NCI-H748 (cell line): ENCODE measurements around the gene AHRR.

ENCODE experiments used
- DNase-seq: peaks from one replicate; lab custom pipeline; 2025; ENCODE audit not compliant: unreplicated experiment; lab: John Stamatoyannopoulos, UW

Gene AHRR

DNA sequence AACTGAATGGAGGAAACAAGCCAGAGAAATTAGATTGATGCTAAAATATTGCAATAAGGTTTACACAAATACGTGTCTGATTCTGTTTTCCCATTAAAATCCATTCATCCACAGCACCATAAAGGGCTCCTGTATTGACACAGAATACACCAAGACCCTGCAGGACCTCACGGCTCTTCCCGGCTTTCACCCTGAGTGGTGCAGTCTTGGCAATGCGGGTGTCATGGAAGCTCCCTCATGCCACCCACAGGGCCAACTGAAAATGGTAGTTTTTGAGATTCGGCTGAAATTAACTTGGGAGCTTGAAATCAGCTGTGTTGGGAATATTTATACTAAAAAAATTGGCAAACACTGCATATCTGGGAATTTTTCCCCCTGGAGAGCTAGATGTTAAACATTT, 104.2 kb downstream of the AHRR start:
- DNase-seq = peak; percentile 65

DNA sequence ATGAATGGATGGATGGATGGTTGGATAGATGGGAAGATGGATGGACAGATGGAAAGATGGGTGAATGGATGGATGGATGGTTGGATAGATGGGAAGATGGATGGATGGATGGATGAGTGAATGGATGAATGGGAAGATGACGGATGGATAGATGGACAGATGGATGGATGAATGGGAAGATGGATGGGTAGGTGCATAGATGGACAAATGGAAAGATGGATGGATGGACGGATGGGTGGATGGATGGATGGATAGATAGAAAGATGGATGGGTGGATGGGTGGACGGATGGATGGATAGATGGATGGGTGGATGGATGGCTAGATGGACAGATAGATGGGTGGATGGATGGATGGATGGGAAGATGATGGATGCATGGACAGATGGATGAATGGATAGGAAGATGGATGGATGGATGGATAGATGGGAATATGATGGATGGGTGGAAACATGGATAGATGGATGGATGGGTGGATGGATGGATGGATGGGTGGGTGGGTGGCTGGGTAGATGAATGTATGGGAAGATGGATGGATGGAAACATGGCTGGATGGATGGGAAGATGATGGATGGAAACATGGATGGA, 105.0 kb downstream of the AHRR start:
- no peak for DNase-seq

DNA sequence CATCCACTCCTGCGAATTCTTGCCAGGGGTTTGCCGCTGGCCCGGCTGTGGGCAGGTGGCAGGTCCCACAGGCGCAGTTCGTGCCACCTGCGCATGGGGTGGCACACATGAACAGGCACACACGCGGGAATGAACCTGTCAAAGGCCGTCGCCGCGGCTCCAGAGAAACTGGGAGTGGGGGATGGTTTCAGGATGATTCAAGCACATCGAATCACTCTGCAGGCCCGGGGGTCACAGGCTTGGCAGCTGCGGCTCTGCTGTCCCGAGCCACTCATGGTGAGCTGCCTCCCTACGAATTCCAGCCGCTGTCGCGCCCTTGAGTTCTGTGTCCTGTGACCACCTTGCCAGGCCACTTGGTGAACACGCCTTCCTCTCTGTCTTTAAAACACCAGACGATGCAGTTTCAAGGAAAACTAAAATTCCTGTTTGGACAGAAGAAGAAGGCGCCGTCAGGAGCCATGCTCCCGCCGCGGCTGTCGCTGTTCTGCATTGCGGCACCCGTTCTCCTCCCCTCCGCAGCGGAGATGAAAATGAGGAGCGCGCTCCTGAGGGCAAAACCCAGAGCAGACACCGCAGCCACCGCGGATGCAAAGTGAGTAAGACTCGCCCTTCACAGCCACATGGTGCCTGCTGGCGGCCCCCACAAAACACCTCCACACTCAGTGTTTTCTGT, 106.0 kb downstream of the AHRR start:
- DNase-seq = no peak

DNA sequence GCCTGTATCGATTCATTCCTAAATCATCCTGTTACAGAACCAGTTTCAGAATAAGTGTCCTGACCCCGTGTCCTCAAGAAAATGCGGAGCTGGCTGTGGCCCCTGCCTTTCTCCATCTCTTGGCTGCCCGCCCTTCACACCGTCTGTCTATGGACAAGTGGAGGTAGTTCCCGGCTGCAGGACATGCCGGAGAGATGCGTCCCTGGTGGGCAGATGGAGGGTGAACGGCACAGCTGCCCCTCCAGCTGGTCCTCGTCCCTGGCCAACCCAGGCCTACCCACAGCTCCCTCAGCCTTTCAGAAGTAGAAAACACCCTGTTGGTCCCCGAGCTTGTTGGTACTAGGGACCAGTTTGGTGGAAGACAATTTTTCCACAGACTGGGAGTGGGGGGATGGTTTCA, 106.7 kb downstream of the AHRR start:
- DNase-seq = no peak

DNA sequence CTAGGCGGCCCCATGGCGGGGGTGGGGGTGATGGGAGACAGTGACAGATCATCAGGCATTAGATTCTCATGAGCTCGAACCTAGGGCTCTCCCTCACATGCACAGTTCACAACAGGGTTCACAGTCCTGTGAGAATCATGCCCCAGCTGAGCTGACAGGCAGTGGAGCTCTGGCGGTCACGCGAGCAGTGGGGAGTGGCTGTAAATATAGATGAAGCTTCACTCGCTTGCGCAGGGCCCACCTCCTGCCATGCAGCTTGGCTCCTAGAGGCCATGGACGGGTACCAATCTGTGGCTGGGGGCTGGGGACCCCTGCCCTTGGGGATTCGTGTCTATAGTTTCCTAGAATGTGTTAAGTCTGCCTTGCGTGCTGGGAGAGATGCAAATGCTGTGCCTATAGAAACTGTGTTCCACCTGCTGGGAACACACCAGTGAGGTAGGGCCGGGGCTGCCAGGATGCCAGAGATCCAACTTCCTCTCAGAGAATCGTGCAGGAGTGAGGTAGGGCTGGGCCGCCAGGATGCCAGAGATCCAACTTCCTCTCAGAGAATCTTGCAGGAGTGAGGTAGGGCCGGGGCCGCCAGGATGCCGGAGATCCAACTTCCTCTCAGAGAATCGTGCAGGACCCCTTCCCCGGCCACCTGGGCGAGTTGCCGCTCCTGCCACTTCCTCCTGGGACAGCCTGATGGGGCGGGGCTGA, 107.4 kb downstream of the AHRR start:
- DNase-seq = no peak

DNA sequence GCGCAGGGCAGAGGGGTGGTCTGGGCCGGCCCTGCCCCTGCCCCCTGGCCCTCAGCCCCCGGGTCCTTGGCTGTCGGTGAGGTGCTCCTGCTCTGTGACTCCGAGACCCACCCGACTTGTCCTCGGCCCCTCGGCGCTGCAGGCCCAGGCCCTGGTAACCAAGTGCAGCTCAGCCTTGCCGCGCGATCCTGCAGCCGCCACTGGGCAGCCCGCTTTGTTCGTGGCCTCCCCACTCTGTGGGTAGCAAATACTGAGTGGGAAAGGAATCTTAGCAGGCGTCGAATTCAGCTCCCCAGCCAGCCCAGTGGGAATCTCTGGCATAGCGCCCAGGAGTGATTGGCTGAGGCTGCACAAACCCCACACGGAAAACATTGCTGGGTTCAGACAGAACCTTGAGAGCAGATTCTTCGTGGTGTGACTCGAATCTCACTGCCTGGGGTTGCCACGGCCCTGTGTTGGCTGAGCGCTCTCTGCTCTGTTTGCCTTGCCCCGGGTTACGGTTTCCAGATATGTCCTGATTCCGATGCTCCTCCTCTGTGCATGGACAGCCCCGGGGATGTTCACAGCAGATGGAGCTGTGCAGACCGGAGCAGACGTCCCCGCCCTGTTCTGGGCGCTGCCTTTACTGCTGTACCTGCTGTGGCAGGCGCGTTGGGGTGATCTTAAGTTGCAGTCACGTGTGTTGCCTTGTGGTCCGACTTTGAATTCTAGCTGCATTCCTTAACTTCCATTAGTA, 108.1 kb downstream of the AHRR start:
- no peak for DNase-seq

DNA sequence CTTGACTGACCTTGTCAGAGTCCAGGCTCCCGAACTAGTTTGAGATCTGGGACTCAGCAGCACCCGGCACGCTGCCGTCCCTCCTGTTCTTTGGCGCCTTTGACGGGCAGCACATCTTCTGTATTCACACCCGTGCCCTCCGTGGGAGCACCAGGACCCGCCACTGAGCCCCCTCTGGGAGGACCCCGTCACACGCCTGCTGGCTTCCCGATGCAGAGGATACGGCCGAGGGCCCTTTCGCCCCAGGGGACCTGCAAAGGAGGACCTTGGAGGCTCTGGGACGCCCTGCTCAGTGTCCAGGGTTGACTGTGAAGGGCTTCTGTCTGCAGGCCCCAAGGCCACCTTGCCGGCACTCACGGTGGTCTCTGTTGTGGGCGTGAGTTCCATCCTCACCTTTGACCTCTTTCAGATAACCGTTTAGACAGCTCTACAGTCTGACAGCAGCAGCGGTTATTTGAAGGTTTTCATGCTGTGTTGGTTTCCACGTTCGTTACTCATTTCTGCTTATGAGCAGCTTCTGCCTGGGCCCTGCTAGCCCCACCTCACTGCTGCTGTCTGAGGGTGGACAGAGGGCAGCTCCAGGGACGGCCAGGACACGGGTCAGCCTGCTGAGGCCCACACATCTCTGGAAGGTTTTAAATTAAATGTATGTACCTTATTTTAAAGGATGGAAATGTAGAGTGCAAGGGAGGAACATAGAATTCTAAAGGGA, 108.9 kb downstream of the AHRR start:
- DNase-seq = no peak

DNA sequence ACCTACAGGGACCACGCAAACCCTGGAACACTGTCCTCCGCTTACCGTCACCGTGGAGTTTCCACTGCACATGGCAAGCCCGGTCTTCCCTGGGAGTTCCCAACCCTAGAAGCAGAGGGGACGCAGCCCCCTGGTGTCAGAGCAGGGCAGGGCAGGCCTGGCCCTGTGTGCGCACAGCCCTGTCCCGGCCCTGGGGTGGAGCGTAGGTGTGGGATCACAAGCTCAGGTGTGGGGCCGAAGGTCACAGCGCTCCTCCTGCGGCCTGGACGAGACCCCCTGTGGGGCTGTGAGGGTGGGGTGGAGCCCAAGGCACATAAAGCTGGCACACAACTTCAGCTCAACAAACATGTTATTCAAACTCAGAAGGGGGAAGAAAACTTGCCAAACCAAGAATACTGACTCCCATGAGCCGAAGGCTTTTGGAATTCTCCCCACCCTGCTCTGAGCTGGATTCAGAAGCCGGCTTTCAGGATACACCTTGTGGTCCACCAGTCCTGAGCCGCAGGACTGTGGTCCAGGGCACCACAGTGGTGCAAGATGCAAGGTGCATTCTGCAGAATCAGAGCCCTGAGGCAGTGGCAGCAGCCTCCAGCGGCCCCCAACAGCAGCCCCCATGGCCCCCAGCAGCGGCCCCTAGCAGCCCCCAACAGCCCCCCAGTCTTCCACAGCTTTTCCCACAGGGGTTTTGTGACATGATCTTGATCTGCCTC, 109.6 kb downstream of the AHRR start:
- peak; percentile 83 for DNase-seq

DNA sequence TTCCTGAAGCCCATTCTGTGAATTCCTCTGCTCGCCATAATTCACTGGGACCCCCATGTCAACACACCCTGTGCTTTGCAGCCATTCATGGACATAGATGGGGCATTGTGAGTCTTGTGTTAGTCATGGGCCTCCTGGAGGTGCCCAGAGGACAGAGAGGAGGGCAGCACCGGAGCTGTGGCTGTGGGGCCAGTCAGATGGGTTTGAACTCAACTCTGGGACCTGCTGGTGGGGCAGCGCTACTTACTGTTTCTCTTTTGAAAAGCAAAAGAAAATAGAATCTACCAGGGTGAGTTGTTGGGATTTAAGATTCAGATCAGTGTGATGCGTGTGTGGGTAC, 110.2 kb downstream of the AHRR start:
- no peak for DNase-seq

DNA sequence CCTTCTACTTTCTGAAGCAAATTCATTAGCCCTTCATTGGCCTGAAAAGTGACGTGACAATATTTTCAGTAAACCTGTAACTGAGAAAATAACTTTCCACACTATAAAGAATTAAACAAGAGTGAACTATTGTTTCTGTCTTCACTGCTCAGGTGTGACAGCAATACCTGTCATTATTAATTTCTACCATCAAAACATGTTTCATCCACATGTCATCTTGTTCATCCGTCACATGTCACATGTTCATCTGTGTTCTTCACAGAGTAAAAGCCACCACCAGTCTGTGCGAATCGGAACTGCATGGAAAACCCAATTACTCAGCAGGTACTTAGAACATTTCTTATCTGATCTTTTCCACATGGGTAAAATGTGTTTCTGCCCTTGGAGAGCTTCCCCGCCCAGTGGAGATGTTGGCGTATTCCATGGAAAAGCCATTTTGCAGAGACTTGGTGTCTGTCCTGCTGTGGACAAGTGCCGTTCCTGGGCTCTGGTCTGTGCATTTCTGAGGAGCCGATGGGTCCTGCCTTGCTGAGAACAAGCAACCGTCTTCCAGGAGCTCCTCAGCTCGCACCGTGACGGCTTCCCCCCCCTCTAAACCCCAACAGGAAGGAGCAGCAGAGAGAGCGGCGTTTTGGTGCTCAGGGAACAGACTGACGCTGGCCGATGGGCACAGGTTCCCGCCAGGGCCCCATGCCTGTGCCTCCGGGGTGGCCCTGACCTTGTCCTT, 110.8 kb downstream of the AHRR start:
- DNase-seq = no peak

DNA sequence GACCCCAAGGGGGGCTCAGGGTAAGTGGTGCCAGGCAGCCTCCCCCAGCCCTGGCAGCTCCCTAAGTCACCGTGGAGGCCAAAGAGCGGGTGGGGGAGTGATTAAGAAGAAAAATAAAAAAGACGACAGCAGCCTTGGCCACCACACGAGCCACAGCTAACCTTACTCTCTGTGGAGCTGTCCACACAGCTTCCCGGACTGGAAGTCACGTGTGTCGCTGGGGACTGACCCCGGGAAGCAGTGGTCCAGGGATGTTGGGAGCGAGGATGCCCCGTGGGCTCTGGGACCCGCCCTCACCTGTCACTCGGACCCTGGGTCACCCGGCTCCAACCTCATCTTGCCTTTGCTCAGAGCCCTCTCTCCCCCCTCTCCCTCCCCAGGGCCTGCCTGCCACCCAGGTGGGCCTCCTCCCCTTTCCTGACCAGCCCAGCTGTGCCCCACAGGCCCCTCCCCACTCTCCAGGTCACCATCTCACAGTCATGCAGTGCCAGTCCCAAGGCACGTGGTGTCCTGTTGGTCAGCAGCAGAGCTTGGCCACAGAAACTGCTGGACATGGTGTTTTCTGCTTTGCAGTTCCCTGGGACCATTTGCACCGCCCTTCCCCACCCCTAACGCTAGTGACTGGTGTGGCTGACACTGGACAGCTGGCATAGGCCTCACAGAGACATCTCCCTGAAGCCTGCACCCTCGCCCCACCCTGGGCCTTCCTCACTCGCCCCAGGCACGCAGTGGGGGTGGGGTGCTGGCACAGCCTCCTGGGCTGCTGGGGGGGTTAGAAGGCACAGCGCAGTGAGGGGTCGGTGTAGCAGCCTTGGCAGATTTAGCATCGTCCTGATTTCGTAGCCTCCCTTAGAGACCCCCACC, 111.6 kb downstream of the AHRR start:
- DNase-seq = no peak

DNA sequence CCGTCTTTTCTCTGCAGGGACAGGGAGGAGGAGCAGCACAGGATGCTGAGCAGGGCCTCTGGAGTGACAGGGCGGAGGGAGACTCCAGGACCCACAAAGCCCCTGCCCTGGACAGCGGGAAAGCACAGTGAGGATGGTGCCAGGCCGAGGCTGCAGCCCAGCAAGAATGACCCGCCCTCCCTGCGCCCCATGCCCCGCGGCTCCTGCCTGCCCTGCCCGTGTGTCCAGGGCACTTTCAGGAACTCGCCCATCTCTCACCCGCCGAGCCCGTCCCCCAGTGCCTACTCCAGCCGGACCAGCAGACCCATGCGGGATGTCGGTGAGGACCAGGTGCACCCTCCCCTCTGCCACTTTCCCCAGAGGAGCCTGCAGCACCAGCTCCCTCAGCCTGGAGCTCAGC, 112.3 kb downstream of the AHRR start:
- DNase-seq = no peak

DNA sequence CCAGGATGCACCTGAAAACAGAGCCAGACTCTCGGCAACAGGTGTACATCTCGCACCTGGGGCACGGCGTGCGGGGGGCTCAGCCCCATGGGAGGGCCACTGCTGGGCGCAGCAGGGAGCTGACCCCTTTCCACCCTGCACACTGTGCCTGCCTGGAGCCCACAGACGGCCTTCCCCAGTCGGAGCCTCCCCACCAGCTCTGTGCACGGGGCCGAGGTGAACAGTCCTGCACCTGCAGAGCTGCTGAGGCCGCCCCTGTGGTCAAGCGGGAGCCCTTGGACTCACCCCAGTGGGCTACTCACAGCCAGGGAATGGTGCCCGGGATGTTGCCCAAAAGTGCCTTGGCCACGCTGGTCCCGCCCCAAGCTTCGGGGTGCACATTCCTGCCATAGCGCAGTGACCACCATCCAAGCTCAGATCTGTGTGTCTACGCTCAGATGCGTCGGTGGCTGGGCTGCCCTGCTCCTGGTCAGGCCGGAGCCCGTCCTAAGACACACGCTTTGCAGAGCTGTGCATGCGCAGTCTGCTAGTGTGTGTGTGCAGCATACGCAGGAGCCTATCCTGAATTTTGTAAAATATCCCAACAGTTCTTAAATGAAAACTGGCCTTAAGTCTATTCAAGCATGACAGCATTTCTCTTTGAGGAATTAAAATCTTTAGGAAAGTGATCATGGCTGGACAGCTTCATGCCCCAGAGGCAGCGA, 113.1 kb downstream of the AHRR start:
- no peak for DNase-seq

DNA sequence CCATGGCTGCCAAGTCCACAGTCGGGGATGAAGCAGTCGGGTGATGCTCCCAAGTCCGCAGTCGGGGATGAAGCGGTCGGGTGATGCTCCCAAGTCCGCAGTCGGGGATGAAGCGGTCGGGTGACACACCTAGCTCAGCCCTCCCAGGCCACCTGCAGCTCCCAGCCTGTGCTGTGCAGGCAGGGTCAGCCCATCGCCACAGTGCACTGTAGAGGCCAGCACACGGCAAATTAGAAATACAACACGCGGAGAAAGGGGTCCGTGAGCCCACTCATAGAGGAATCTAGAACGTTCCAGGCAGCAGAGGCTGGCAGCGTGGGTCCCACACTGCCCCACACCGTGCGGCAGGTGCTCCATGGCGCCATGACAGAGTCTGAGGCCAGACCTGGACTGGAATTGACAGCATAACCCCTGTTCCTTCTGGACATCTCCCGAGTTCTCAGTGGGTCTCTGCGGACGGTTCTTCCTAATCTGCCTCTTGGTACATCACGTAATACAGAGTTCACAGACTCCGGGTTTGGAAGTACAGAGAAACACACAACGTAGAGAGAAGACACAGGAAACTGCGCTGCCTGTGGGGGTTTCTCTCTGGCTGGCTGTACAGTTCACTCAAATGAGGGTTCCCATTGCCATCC, 113.8 kb downstream of the AHRR start:
- DNase-seq = no peak

DNA sequence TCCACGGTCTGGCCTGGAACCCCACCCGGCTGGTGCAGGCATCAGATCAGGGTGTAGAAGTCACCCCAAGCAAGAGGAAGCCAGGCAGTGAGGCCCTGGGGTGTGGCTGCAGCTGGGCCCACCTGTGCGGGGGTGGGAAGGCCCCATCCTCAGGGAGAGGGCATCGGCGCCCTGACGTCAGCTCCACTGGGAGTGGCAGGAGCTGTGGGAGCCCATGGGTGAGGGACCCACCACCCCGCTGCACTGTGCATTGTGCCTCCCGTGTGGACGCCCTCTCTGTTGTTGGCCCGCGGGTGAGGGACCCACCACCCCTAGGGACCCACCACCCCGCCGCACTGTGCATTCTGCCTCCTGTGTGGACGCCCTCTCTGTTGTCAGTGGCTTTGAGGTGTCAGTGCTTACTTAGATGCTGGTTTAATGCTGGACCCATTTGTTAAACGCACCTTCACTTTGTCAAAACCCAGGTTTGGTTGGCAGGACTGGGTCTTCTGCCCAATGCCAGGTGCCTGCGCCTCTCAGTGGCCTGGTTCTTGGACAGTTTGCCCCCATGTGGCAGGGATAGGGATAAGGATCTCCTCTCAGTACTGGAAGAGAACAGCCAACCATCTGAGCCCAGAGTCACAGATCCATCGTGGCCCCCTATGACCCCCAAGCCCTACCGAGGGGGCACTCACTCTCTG, 114.6 kb downstream of the AHRR start:
- DNase-seq = peak; percentile 73

DNA sequence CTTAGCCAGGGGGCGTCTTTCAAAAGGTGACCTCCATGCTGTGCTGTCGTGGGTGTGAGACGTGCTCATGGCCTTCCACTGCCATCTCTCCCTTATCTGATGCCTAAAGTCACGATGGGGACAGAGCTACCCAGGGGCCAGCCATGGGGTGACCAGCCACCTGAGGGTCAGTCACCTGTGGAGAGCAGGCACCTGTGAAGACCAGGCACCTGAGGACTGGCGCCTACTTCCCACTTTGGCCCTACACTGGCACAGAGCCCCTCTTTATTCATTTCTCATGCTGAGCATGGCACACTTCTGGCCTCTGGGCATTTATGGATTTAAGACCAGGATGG, 115.1 kb downstream of the AHRR start:
- no peak for DNase-seq

DNA sequence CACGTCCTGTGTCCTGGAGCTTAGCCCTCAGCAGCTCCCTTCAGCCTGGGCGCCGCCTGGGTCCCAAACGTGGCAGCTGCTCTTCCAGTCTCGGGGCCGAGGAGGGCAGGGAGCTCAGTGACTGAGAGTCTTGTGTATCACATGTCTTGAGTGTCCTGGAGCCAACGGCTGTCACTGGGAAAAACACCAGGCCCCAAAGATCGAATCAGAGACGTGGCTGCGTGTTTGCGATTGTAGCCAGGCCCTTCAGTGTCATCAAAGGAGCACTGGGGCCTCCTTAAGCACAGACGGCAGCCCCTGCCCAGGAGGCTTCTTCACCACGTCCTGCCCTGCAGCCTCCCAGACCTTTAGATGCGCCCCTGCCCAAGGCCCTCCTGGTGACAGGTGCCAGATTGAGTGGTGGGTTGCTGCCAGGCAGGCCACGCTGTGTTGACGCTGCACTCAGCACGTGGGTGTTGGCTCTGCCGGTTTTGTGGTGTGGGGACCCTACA, 115.8 kb downstream of the AHRR start:
- DNase-seq = no peak
